Mesendoderm (in vitro differentiated cells): ENCODE measurements around the gene CDK13.

Experiments
- DNase-seq: peaks from one replicate; pipeline ENCODE4 v3.0.0; 2013
- H2AK5ac ChIP-seq: 2 replicates; pipeline ENCODE4 v1.6.1; 2013; ENCODE audit warnings: low read length, inconsistent platforms
- H2BK120ac ChIP-seq: 2 replicates; pipeline ENCODE4 v1.6.1; 2013; ENCODE audit warnings: low read depth, mild to moderate bottlenecking, low read length, moderate library complexity, mixed read lengths
- H2BK15ac ChIP-seq: replicated peaks from 2 replicates; pipeline ENCODE4 v1.6.1; 2013; ENCODE audit warnings: low read depth, mild to moderate bottlenecking, moderate library complexity
- H2BK5ac ChIP-seq: 2 replicates; pipeline ENCODE4 v1.6.1; 2013; ENCODE audit warnings: low read length, inconsistent platforms
- H3K18ac ChIP-seq: 2 replicates; pipeline ENCODE4 v1.6.1; 2013; ENCODE audit warnings: mild to moderate bottlenecking, low read length, mixed read lengths
- H3K23ac ChIP-seq: one replicate; pipeline ENCODE4 v1.6.1; 2013; ENCODE audit warnings: low read length
- H3K27ac ChIP-seq: 2 replicates; pipeline ENCODE4 v1.5.1; 2013; ENCODE audit warnings: low read depth, mild to moderate bottlenecking, inconsistent platforms, low read length, moderate library complexity
- H3K27me3 ChIP-seq: 2 replicates; pipeline ENCODE4 v1.6.1; 2013; ENCODE audit warnings: low read length, control low read depth, mild to moderate bottlenecking, inconsistent platforms; ENCODE audit not compliant: insufficient read depth, poor library complexity
- H3K36me3 ChIP-seq: 2 replicates; pipeline ENCODE4 v1.6.1; 2013; ENCODE audit warnings: low read length, inconsistent platforms; ENCODE audit not compliant: control insufficient read depth, insufficient read depth
- H3K4ac ChIP-seq: one replicate; pipeline ENCODE4 v1.6.1; 2013; ENCODE audit warnings: low read depth, mild to moderate bottlenecking, low read length, moderate library complexity
- H3K4me1 ChIP-seq: 2 replicates; pipeline ENCODE4 v1.6.1; 2013; ENCODE audit warnings: low read depth, low read length, inconsistent platforms; ENCODE audit not compliant: control insufficient read depth
- H3K4me2 ChIP-seq: 2 replicates; pipeline ENCODE4 v1.6.1; 2013; ENCODE audit warnings: low read length
- H3K4me3 ChIP-seq: 2 replicates; pipeline ENCODE4 v1.5.1; 2013; ENCODE audit warnings: mild to moderate bottlenecking, low read length
- H3K56ac ChIP-seq: one replicate; pipeline ENCODE4 v1.6.1; 2013; ENCODE audit warnings: low read length
- H3K79me1 ChIP-seq: 2 replicates; pipeline ENCODE4 v1.6.1; 2013; ENCODE audit warnings: low read length, inconsistent platforms
- H3K79me2 ChIP-seq: 2 replicates; pipeline ENCODE4 v1.6.1; 2013; ENCODE audit warnings: mild to moderate bottlenecking, low read length; ENCODE audit not compliant: control insufficient read depth, insufficient read depth
- H3K9ac ChIP-seq: 2 replicates; pipeline ENCODE4 v1.6.1; 2013; ENCODE audit warnings: low read length, inconsistent platforms
- H4K5ac ChIP-seq: one replicate; pipeline ENCODE4 v1.6.1; 2013; ENCODE audit warnings: low read length
- H4K8ac ChIP-seq: one replicate; pipeline ENCODE4 v1.6.1; 2013; ENCODE audit warnings: low read depth, mild to moderate bottlenecking, control low read depth, low read length, moderate library complexity
- WGBS: extraction: QIAGEN DNeasy Blood & Tissue Kit; methylation state at CpG from one replicate; pipeline ENCODE4 v1.1.7; 2013; ENCODE audit warnings: low lambda C conversion rate, missing lambda C conversion rate; ENCODE audit not compliant: insufficient coverage; ENCODE audit errors: extremely low coverage; 5-methylcytosine and 5-hydroxymethylcytosine counted together

CDK13 gene

DNA sequence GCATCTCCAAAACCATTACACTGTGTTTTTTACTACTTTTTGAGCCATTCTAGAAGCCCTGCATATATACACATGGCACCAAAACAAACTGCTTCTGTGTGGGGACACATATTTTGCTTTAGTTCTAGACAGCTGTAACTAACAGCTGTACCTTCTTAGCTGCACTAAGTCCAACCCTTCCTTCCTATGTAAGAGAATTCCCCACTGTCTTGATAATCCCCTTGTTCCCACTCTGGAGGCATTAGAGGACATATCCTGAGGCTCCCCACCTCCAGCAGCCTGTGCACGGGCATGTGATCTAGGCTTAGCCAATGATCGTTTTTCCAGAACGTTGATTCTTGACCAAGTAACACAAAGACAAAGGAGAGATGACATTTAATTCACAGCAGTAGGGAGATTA, 13.3 kb upstream of the CDK13 start:
- no peak overlapping the region for H3K4me3 ChIP-seq
- WGBS: no CpG with 5 or more reads among the region's 3 CpGs

GRCh38 chr7:39937366-39938153, 12.5 kb upstream of the CDK13 start:
- H4K5ac ChIP-seq: no peak overlapping the region
- no peak overlapping the region for H3K4ac ChIP-seq
- no peak overlapping the region for H2BK5ac ChIP-seq
- H3K36me3 ChIP-seq: no peaks in the 10 kb centered on the region
- no CpG with 5 or more reads among the region's 2 CpGs for WGBS
- DNase-seq: no peak
- no peaks in the 10 kb centered on the region for H3K79me2 ChIP-seq
- H2BK15ac ChIP-seq: no peak overlapping the region
- no peak overlapping the region for H3K18ac ChIP-seq
- H3K27ac ChIP-seq: no peak overlapping the region
- H4K8ac ChIP-seq: no peak overlapping the region
- no peaks in the 10 kb centered on the region for H3K27me3 ChIP-seq
- no peak overlapping the region for H3K23ac ChIP-seq
- H3K4me2 ChIP-seq: no peak overlapping the region
- H3K79me1 ChIP-seq: no peaks in the 10 kb centered on the region
- H3K56ac ChIP-seq: no peak overlapping the region
- no peaks in the 10 kb centered on the region for H3K4me1 ChIP-seq
- H2AK5ac ChIP-seq: no peak overlapping the region
- H2BK120ac ChIP-seq: no peak overlapping the region
- no peak overlapping the region for H3K9ac ChIP-seq
- H3K4me3 ChIP-seq: no peak overlapping the region

More for the DNA sequence above, 13.3 kb upstream of the CDK13 start:
- Histone ChIP-seq H2BK5ac (no peak overlapping the region), H3K36me3 (no peaks in the 10 kb centered on the region), H3K18ac (no peak overlapping the region), H3K79me1 (no peaks in the 10 kb centered on the region), H3K27me3 (no peaks in the 10 kb centered on the region), H3K79me2 (no peaks in the 10 kb centered on the region), H2AK5ac (no peak overlapping the region), H3K4me2 (no peak overlapping the region), H3K27ac (no peak overlapping the region), H3K23ac (no peak overlapping the region), H2BK15ac (no peak overlapping the region), H4K8ac (no peak overlapping the region), H4K5ac (no peak overlapping the region), H3K9ac (no peak overlapping the region), H3K4ac (no peak overlapping the region), H3K4me1 (no peaks in the 10 kb centered on the region), H2BK120ac (no peak overlapping the region), H3K56ac (no peak overlapping the region)
- DNase-seq: no peak

DNA sequence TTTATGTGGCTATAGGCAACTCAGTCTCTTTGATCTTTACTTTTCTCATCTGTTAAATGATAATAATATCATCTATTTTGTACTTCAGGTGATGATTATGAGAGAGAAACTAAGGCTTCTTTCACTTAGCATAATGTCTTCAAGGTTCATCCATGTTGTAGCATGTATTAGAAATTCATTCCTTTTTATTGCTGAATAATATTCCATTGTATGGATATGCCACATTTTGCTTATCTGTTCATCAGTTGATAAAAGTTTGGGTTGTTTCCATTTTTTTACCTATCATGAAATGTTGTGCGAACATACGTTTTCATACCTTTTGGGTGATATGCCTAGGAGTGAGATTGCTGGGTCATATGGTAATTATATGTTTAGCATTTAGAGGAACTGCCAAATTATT, 7.2 kb upstream of the CDK13 start:
- Histone ChIP-seq H4K8ac (no peak overlapping the region), H2BK5ac (no peak overlapping the region), H3K56ac (no peak overlapping the region), H3K4me1 (no peaks in the 10 kb centered on the region), H3K27me3 (no peaks in the 10 kb centered on the region), H2AK5ac (no peak overlapping the region), H2BK120ac (no peak overlapping the region), H3K79me2 (no peaks in the 10 kb centered on the region), H3K27ac (no peak overlapping the region), H3K4ac (no peak overlapping the region), H3K79me1 (no peaks in the 10 kb centered on the region), H4K5ac (no peak overlapping the region), H3K36me3 (no peaks in the 10 kb centered on the region), H3K18ac (no peak overlapping the region), H2BK15ac (no peak overlapping the region), H3K23ac (no peak overlapping the region), H3K4me3 (no peak overlapping the region), H3K9ac (no peak overlapping the region), H3K4me2 (no peak overlapping the region)
- WGBS: no CpG with 5 or more reads among the region's 2 CpGs
- no peak for DNase-seq

- Histone ChIP-seq H3K27me3 (no peaks in the 10 kb centered on the region), H2BK120ac (no peak overlapping the region), H4K5ac (no peak overlapping the region), H3K36me3 (no peaks in the 10 kb centered on the region), H3K27ac (no peak overlapping the region), H3K4me1 (peaks cover 2% of the 10 kb centered on the region), H3K4me3 (no peak overlapping the region), H2AK5ac (no peak overlapping the region), H3K23ac (no peak overlapping the region), H3K56ac (no peak overlapping the region), H2BK5ac (no peak overlapping the region), H3K79me1 (no peaks in the 10 kb centered on the region), H3K79me2 (peaks cover 8% of the 10 kb centered on the region), H4K8ac (no peak overlapping the region), H3K4ac (no peak overlapping the region), H2BK15ac (no peak overlapping the region), H3K18ac (no peak overlapping the region), H3K4me2 (no peak overlapping the region), H3K9ac (no peak overlapping the region)
- no CpG with 5 or more reads among the region's 9 CpGs for WGBS
- peak; percentile 42 for DNase-seq
Measured at GRCh38 chr7:39946693-39947092, 3.4 kb upstream of the CDK13 start.

- Histone ChIP-seq H2BK15ac (no peak overlapping the region), H3K27me3 (no peaks in the 10 kb centered on the region), H3K36me3 (no peaks in the 10 kb centered on the region), H4K8ac (no peak overlapping the region), H2BK120ac (no peak overlapping the region), H3K56ac (peak overlapping the region; percentile 63), H4K5ac (no peak overlapping the region), H2AK5ac (no peak overlapping the region), H3K27ac (no peak overlapping the region), H3K18ac (no peak overlapping the region), H3K23ac (no peak overlapping the region), H3K79me1 (no peaks in the 10 kb centered on the region), H3K4me3 (no peak overlapping the region), H3K4me1 (peaks cover 2% of the 10 kb centered on the region), H3K9ac (peak overlapping the region; percentile 83), H3K4ac (no peak overlapping the region), H2BK5ac (no peak overlapping the region), H3K79me2 (peaks cover 23% of the 10 kb centered on the region), H3K4me2 (peak overlapping the region; percentile 30)
- no CpG with 5 or more reads among the region's 10 CpGs for WGBS
- no peak for DNase-seq
Measured at GRCh38 chr7:39948375-39948955, 1.6 kb upstream of the CDK13 start.
